HepG2 (cell line): ENCODE data around the gene C9orf50. TPM values are rescaled to one million over a fixed set of nuclear protein-coding genes. Genes with fewer than 3 reads are reported as not detected.

ENCODE experiments used
- ATAC-seq: fragments of 200-7000 bp; cut with Tn5 transposase; 3 replicates; pipeline ENCODE4 v1.9.1; 2020; ENCODE audit warnings: mild to moderate bottlenecking, moderate library complexity
- BruUV-seq: library from RNA; stranded (reverse); fragments of 400-500 nt; replicated peaks from 2 replicates; lab custom pipeline; 2021; lab: Mats Ljungman, UMichigan
- CTCF ChIA-PET: fragments of 300-600 bp; formaldehyde crosslinking; extraction: SDS; loops from one replicate; lab custom pipeline; 2021; ENCODE audit warnings: low total read pairs, inconsistent platforms, low intra/inter-chr PET ratio; lab: Yijun Ruan, JAX
- POLR2A ChIA-PET: fragments of 350-600 bp; sonication (Branson Sonifier 250); formaldehyde crosslinking; loops from one replicate; lab custom pipeline; 2020; ENCODE audit warnings: antibody characterized with exemption, inconsistent platforms; lab: Yijun Ruan, JAX
- DNase-seq: peaks from one replicate; pipeline ENCODE4 v3.0.0-alpha.2; 2015; ENCODE audit warnings: low spot score
- FAIRE-seq: peaks from 3 replicates; lab custom pipeline; 2011; peaks lifted over from hg19 to GRCh38; lab: Jason Lieb, UNC
- H2AFZ ChIP-seq: one replicate; pipeline ENCODE4 v1.6.1; 2011; ENCODE audit warnings: low read length, inconsistent platforms
- H3K27ac ChIP-seq: fragments of 300-600 bp; 3 replicates; pipeline ENCODE4 v1.8.0; 2011; ENCODE audit warnings: mixed run types, mild to moderate bottlenecking, mixed read lengths, low read length, inconsistent platforms; ENCODE audit not compliant: insufficient read depth; ENCODE audit errors: extremely low read length
- H3K27me3 ChIP-seq, 2 experiments: fragments of 200-600 bp in 1 of 2; 2 replicates in 1 of 2; 3 replicates in 1 of 2; pipeline versions ENCODE4 v1.6.0 to v1.8.0; 2011; ENCODE audit warnings: low read length in 2 of 2, mild to moderate bottlenecking in 2 of 2, moderate library complexity in 2 of 2, inconsistent platforms in 1 of 2; ENCODE audit not compliant: insufficient read depth in 2 of 2, control insufficient read depth in 1 of 2
- H3K36me3 ChIP-seq, 2 experiments: fragments of 200-600 bp in 1 of 2; replicated peaks in 1 of 2; 2 replicates in 1 of 2; 3 replicates in 1 of 2; pipeline versions ENCODE4 v1.5.1 to v1.8.0; 2011; ENCODE audit warnings: low read length in 2 of 2, inconsistent platforms in 1 of 2; ENCODE audit not compliant: insufficient read depth in 2 of 2, control insufficient read depth in 1 of 2
- H3K4me1 ChIP-seq: 2 replicates; pipeline ENCODE4 v1.5.1; 2012; ENCODE audit warnings: low read length, inconsistent platforms; ENCODE audit not compliant: insufficient read depth
- H3K4me2 ChIP-seq: 2 replicates; pipeline ENCODE4 v1.6.0; 2011; ENCODE audit warnings: low read depth, low read length, inconsistent platforms
- H3K4me3 ChIP-seq, 3 experiments: fragments of 200-600 bp in 1 of 3; sonication (generic), shearing (Covaris generic) in 1 of 3; replicated peaks in 1 of 3; 2 replicates each; pipeline ENCODE4 v1.5.1; 2011 to 2016; ENCODE audit warnings: low read length in 3 of 3, inconsistent platforms in 2 of 3, low read depth in 2 of 3, mild to moderate bottlenecking in 2 of 3, control low read depth in 1 of 3, mixed read lengths in 1 of 3; ENCODE audit not compliant: insufficient read depth in 1 of 3
- H3K79me2 ChIP-seq: one replicate; pipeline ENCODE4 v1.6.1; 2011; ENCODE audit warnings: low read length, inconsistent platforms; ENCODE audit not compliant: insufficient read depth
- H3K9ac ChIP-seq: 2 replicates; pipeline ENCODE4 v1.6.0; 2011; ENCODE audit warnings: mild to moderate bottlenecking, low read depth, low read length, inconsistent platforms; ENCODE audit not compliant: insufficient read depth
- H3K9me3 ChIP-seq: 2 replicates; pipeline ENCODE4 v1.5.1; 2012; ENCODE audit warnings: mild to moderate bottlenecking, low read length
- H4K20me1 ChIP-seq: 2 replicates; pipeline ENCODE4 v1.6.0; 2011; ENCODE audit warnings: inconsistent platforms, mild to moderate bottlenecking, low read length, moderate library complexity; ENCODE audit not compliant: insufficient read depth
- ATF6 ChIP-seq: sonication (generic); formaldehyde crosslinking; conservative IDR thresholded peaks from 2 replicates; pipeline ENCODE4 v1.4.0; 2020; ENCODE audit warnings: missing genetic modification reagents
- CREB3 ChIP-seq: sonication (generic); formaldehyde crosslinking; IDR thresholded peaks from 2 replicates; pipeline ENCODE4 v1.5.0; 2020; ENCODE audit warnings: missing genetic modification reagents
- ETS1 ChIP-seq: sonication (generic); formaldehyde crosslinking; IDR thresholded peaks from 2 replicates; pipeline ENCODE4 v1.4.0; 2020; ENCODE audit warnings: missing genetic modification reagents
- HMGXB3 ChIP-seq: sonication (generic); formaldehyde crosslinking; IDR thresholded peaks from 2 replicates; pipeline ENCODE4 v1.4.0; 2020; ENCODE audit warnings: missing genetic modification reagents, borderline replicate concordance
- LRRFIP1 ChIP-seq: sonication (generic); formaldehyde crosslinking; conservative IDR thresholded peaks from 2 replicates; pipeline ENCODE4 v1.4.0; 2020; ENCODE audit warnings: missing genetic modification reagents
- RFX3 ChIP-seq: IDR thresholded peaks from 2 replicates; pipeline ENCODE4 v1.6.1; 2016; ENCODE audit warnings: missing biosample characterization, missing genetic modification reagents
- SRSF4 ChIP-seq: fragments of 200-400 bp; formaldehyde crosslinking; IDR thresholded peaks from one replicate; pipeline ENCODE4 v1.6.1; 2018; ENCODE audit warnings: mild to moderate bottlenecking, low read depth, low read length, moderate library complexity; ENCODE audit not compliant: poor library complexity, severe bottlenecking
- TEAD3 ChIP-seq: optimal IDR thresholded peaks from 2 replicates; pipeline ENCODE3; 2016; ENCODE audit warnings: borderline replicate concordance
- ZNF720 ChIP-seq: sonication (generic); formaldehyde crosslinking; IDR thresholded peaks from 2 replicates; pipeline ENCODE4 v1.4.0; 2020; ENCODE audit warnings: missing genetic modification reagents
- ZNF850 ChIP-seq: sonication (generic); formaldehyde crosslinking; conservative IDR thresholded peaks from 2 replicates; pipeline ENCODE4 v1.9.0; 2021; ENCODE audit warnings: mild to moderate bottlenecking, missing genetic modification reagents
- WGBS: methylation state at CpG from one replicate; pipeline ENCODE4 v1.1.6; 2017; ENCODE audit warnings: low lambda C conversion rate; 5-methylcytosine and 5-hydroxymethylcytosine counted together
- in situ Hi-C: cut with HindIII; loops from 2 replicates; pipeline ENCODE4 v1.10.0; 2017; ENCODE audit warnings: low pct_unique_long_range_greater_than_20kb; ENCODE audit not compliant: extremely low pct_ligation_motif_present
- intact Hi-C: fragments of 100-400 bp; cut with micrococcal nuclease; formaldehyde crosslinking; loops from one replicate; pipeline ENCODE4 v1.10.0; 2022; ENCODE audit not compliant: unreplicated experiment
- polyA plus RNA-seq, 8 experiments: library from polyadenylated mRNA; depleted of rRNA in 3 of 8; stranded (reverse) in 7 of 8; unstranded in 1 of 8; fragments of >200 nt; fragmentation: Illumina TruSeq in 4 of 8; extraction: Trizol in 4 of 8; gene quantifications; 2 replicates each; pipeline versions ENCODE4 v1.2.1 to v1.2.3, GENCODE V29; 2011 to 2016; ENCODE audit warnings: low read depth in 4 of 8, missing spikeins in 1 of 8, mixed read lengths in 1 of 8; ENCODE audit not compliant: insufficient read depth in 1 of 8
- total RNA-seq, 5 experiments: library from RNA; depleted of rRNA; stranded (reverse); fragments of >200 nt; fragmentation: Illumina TruSeq; extraction: Trizol; gene quantifications; 2 replicates each; pipeline ENCODE4 v1.2.3, GENCODE V29; 2016; ENCODE audit warnings: low read depth in 1 of 5

The C9orf50 gene
- total and polyA plus RNA-seq, 2 of the 13 experiments (the other 11 are each of a cell fraction or from before 2014, with no cell fraction given) = not detected

GRCh38 chr9:129626079-129626624 is 5.3 kb upstream of the C9orf50 start, which contains the start of gene NTMT1:
TSS of gene NTMT1 (plus strand) at chr9:129626163. CDS start at chr9:129632704, 6,541 bp downstream.
- H3K36me3 ChIP-seq = peaks cover 3 to 27% of the 10 kb centered on the region in 2 experiments
- in situ Hi-C loops (no loop called here), intact Hi-C loops (loop anchor here (10.0 kb wide), 1 partner anchor 451 kb away; the partner anchor contains the start of gene IER5L)
- FAIRE-seq (no peak), DNase-seq (peak; percentile 58), ATAC-seq (peak; percentile 67)
- H3K79me2 ChIP-seq = peaks cover 51% of the 10 kb centered on the region
- H2AFZ ChIP-seq = no peak within 1 kb of the TSS
- H3K27ac ChIP-seq = peak within 1 kb of the TSS; percentile 95
- CTCF ChIA-PET = no interaction called here
- peak within 1 kb of the TSS; percentile 92 for H3K9ac ChIP-seq
- WGBS = 1% methylated on average over 20 of the region's 55 CpGs
- H4K20me1 ChIP-seq = peaks cover 44% of the 10 kb centered on the region
- BruUV-seq = TSS peak; percentile 73
- H3K4me1 ChIP-seq = peaks cover 72% of the 10 kb centered on the region
- peaks cover 0 to 9% of the 10 kb centered on the region in 2 experiments; a peak in 2 of 5 replicates for H3K27me3 ChIP-seq
- no peaks in the 10 kb centered on the region for H3K9me3 ChIP-seq
- peak within 1 kb of the TSS; percentile 98 for H3K4me2 ChIP-seq
- H3K4me3 ChIP-seq = peak within 1 kb of the TSS; percentile 69 to 89 (median 85)
- POLR2A ChIA-PET = interaction anchor here (0.5 to 4.0 kb wide), 19 partner anchors 9 to 678 kb away, joined by 3 to 50 read pairs (median 4); partner anchors contain the start of genes CRAT and IER5L
- TF ChIP-seq ZNF720 (CRISPR knock-in tag) = no peak
- TF ChIP-seq SRSF4 = no peak
- no peak for TF ChIP-seq TEAD3
- no peak for TF ChIP-seq RFX3
- peak; percentile 91; the same call in 1 of the 2 replicates for TF ChIP-seq ETS1 (CRISPR knock-in tag)
- no peak for TF ChIP-seq ATF6 (CRISPR knock-in tag)
- no peak for TF ChIP-seq HMGXB3 (CRISPR knock-in tag)
- no peak; the same call in 1 of the 2 replicates for TF ChIP-seq LRRFIP1
- 0 out of 2 replicates have a peak, but pooled peaks have one; percentile 71 for TF ChIP-seq ZNF850 (CRISPR knock-in tag)
- peak; percentile 46; the same call in 1 of the 2 replicates for TF ChIP-seq CREB3 (CRISPR knock-in tag)
